ENCODE results near the gene ZNF791. TPM values are rescaled to one million over a fixed set of nuclear protein-coding genes. Genes with fewer than 3 reads are reported as not detected.

Gene ZNF791
- total and polyA plus RNA-seq, 2 experiments from 2014 or later: 12.2 to 15.3 TPM

GRCh38 chr19:12623361-12624031, 12.8 kb downstream of the ZNF791 start (continued):
- TF ChIP-seq REST (IDR thresholded peaks at IDR 0.05; ENCODE audit: unreplicated experiment): no peak

GRCh38 chr19:12626958-12627357, 16.2 kb downstream of the ZNF791 start:
- Histone ChIP-seq H2AFZ (no peak overlapping the region), H3F3A (replicated peaks; ENCODE audit: low read depth) (0 out of 2 replicates have a peak, but pooled peaks cover 4% of the 10 kb centered on the region), H3K4me3 (no peak overlapping the region), H3K36me3 (ENCODE audit: insufficient read depth) (peaks cover 58% of the 10 kb centered on the region), H3K4me2 (no peak overlapping the region), H3K9me2 (ENCODE audit: insufficient read depth) (peaks cover 3% of the 10 kb centered on the region; the same call in 1 of the 2 replicates), H4K20me1 (replicated peaks; ENCODE audit: insufficient read depth) (no peaks in the 10 kb centered on the region; the same call in 1 of the 2 replicates), H3K27me3 (ENCODE audit: insufficient read depth) (no peaks in the 10 kb centered on the region), H3K27ac (ENCODE audit: low read depth) (no peak overlapping the region), H3K4me1 (ENCODE audit: insufficient read depth) (no peaks in the 10 kb centered on the region), H3K79me2 (replicated peaks; ENCODE audit: insufficient read depth) (peaks cover 12% of the 10 kb centered on the region)
- DNase-seq (ENCODE audit: low spot score): no peak
- Mint-ChIP-seq H3K9me3 (peaks cover 69% of the 10 kb centered on the region), H3K27me3 (ENCODE audit: insufficient read depth, low read depth, poor library complexity) (peaks cover 5% of the 10 kb centered on the region), H3K4me1 (no peaks in the 10 kb centered on the region), H3K4me3 (no peak overlapping the region), H3K36me3 (ENCODE audit: low read depth) (peaks cover 94% of the 10 kb centered on the region), H3K27ac (no peak overlapping the region)
- ATAC-seq: no peak
- no peak for TF ChIP-seq ETS1 (IDR thresholded peaks at IDR 0.05)
- TF ChIP-seq NANOG (IDR thresholded peaks at IDR 0.05; ENCODE audit: borderline replicate concordance): no peak
- TF ChIP-seq POLR2AphosphoS5 (IDR thresholded peaks at IDR 0.05; ENCODE audit: low read depth): no peak
- TF ChIP-seq ZNF462 (CRISPR knock-in tag; IDR thresholded peaks at IDR 0.05): no peak
- TF ChIP-seq JUNB (IDR thresholded peaks at IDR 0.05; ENCODE audit: unreplicated experiment): no peak
- TF ChIP-seq EZH2 (IDR thresholded peaks at IDR 0.05; ENCODE audit: low read depth, unreplicated experiment): no peak
- no peak for TF ChIP-seq REST (IDR thresholded peaks at IDR 0.05; ENCODE audit: unreplicated experiment)
- TF ChIP-seq CREB1 (CRISPR knock-in tag; IDR thresholded peaks at IDR 0.05; ENCODE audit: low read depth): no peak
- no peak for TF ChIP-seq EZH2phosphoT487 (IDR thresholded peaks at IDR 0.05; ENCODE audit: unreplicated experiment)
- TF ChIP-seq ZNF114 (CRISPR knock-in tag; IDR thresholded peaks at IDR 0.05): no peak

Measured in GM23338 (cell line).